ENCODE measurements around the gene CMSS1.

The CMSS1 gene

GRCh38 chr3:100157685-100158084 is 340.0 kb downstream of the CMSS1 start:
- no peaks in the 10 kb centered on the region for H3K27me3 ChIP-seq (ENCODE audit: insufficient read depth, poor library complexity, severe bottlenecking)
- DNase-seq (ENCODE audit: low read depth in 1 of 2, low spot score in 1 of 2) = no peak
- no peak for TF ChIP-seq GABPA (IDR thresholded peaks at IDR 0.05; ENCODE audit: low read depth)
- no peak for TF ChIP-seq SPI1 (IDR thresholded peaks at IDR 0.05; ENCODE audit: borderline replicate concordance, low read depth)
- TF ChIP-seq REST (IDR thresholded peaks at IDR 0.05; ENCODE audit: insufficient replicate concordance, low read depth) = no peak
- no peak for TF ChIP-seq POLR2AphosphoS5 (IDR thresholded peaks at IDR 0.05; ENCODE audit: low read depth)
- TF ChIP-seq CTCF (IDR thresholded peaks at IDR 0.05; ENCODE audit: insufficient read depth, low read length) = no peak
- no peak overlapping the region for H3K27ac ChIP-seq (replicated peaks)
- H3K4me3 ChIP-seq (replicated peaks; ENCODE audit: insufficient read depth, low read length) = no peak overlapping the region

GRCh38 chr3:100158918-100159330 is 341.3 kb downstream of the CMSS1 start:
- DNase-seq (ENCODE audit: low read depth in 1 of 2, low spot score in 1 of 2) = no peak
- TF ChIP-seq REST (IDR thresholded peaks at IDR 0.05; ENCODE audit: insufficient replicate concordance, low read depth) (no peak), POLR2AphosphoS5 (IDR thresholded peaks at IDR 0.05; ENCODE audit: low read depth) (no peak), GABPA (IDR thresholded peaks at IDR 0.05; ENCODE audit: low read depth) (no peak), SPI1 (IDR thresholded peaks at IDR 0.05; ENCODE audit: borderline replicate concordance, low read depth) (no peak), CTCF (IDR thresholded peaks at IDR 0.05; ENCODE audit: insufficient read depth, low read length) (no peak)
- no peak overlapping the region for H3K27ac ChIP-seq (replicated peaks)
- no peak overlapping the region for H3K4me3 ChIP-seq (replicated peaks; ENCODE audit: insufficient read depth, low read length)
- no peaks in the 10 kb centered on the region for H3K27me3 ChIP-seq (ENCODE audit: insufficient read depth, poor library complexity, severe bottlenecking)

- no peaks in the 10 kb centered on the region for H3K27me3 ChIP-seq (ENCODE audit: insufficient read depth, poor library complexity, severe bottlenecking)
- TF ChIP-seq REST (IDR thresholded peaks at IDR 0.05; ENCODE audit: insufficient replicate concordance, low read depth) (no peak), GABPA (IDR thresholded peaks at IDR 0.05; ENCODE audit: low read depth) (no peak), CTCF (IDR thresholded peaks at IDR 0.05; ENCODE audit: insufficient read depth, low read length) (no peak), SPI1 (IDR thresholded peaks at IDR 0.05; ENCODE audit: borderline replicate concordance, low read depth) (no peak), POLR2AphosphoS5 (IDR thresholded peaks at IDR 0.05; ENCODE audit: low read depth) (no peak)
- no peak for DNase-seq (ENCODE audit: low read depth in 1 of 2, low spot score in 1 of 2)
- no peak overlapping the region for H3K27ac ChIP-seq (replicated peaks)
- H3K4me3 ChIP-seq (replicated peaks; ENCODE audit: insufficient read depth, low read length) = no peak overlapping the region
These were observed 341.9 kb downstream of the CMSS1 start for GRCh38 chr3:100159331-100160153.
